GM19468 (cell line): ENCODE data around the gene RBM20.
A peak's percentile ranks its signal among the peaks of the same experiment; 100 is the strongest.

ENCODE experiments used
- ATAC-seq: cut with Tn5 transposase; IDR thresholded peaks from one replicate; pipeline ENCODE4 v1.9.1; 2021; ENCODE audit warnings: mild to moderate bottlenecking, moderate library complexity, moderate number of reproducible peaks; ENCODE audit not compliant: unreplicated experiment; ENCODE audit errors: extremely low read depth

Gene RBM20

GRCh38 chr10:110822712-110823311, 178.7 kb downstream of the RBM20 start:
- no peak for ATAC-seq

GRCh38 chr10:110824152-110824441, 180.0 kb downstream of the RBM20 start:
- no peak for ATAC-seq

GRCh38 chr10:110824660-110825059, 180.5 kb downstream of the RBM20 start:
- no peak for ATAC-seq

GRCh38 chr10:110825508-110825907, 181.4 kb downstream of the RBM20 start:
- no peak for ATAC-seq

GRCh38 chr10:110827410-110827809, 183.3 kb downstream of the RBM20 start:
- no peak for ATAC-seq

GRCh38 chr10:110827875-110828274, 183.7 kb downstream of the RBM20 start:
- ATAC-seq: no peak

GRCh38 chr10:110828525-110828924, 184.4 kb downstream of the RBM20 start:
- ATAC-seq: no peak

GRCh38 chr10:110829721-110830410, 185.7 kb downstream of the RBM20 start:
- no peak for ATAC-seq

GRCh38 chr10:110833234-110833940, 189.3 kb downstream of the RBM20 start:
- ATAC-seq: no peak

GRCh38 chr10:110833941-110834628, 189.9 kb downstream of the RBM20 start:
- ATAC-seq: no peak

- ATAC-seq: no peak
These were observed 190.6 kb downstream of the RBM20 start for GRCh38 chr10:110834629-110835301.

GRCh38 chr10:110835841-110836240, 191.7 kb downstream of the RBM20 start:
- ATAC-seq: no peak

GRCh38 chr10:110836706-110837105, 192.6 kb downstream of the RBM20 start:
- ATAC-seq: no peak

- ATAC-seq: no peak
These were observed 193.5 kb downstream of the RBM20 start for GRCh38 chr10:110837418-110838171.

- no peak for ATAC-seq
These were observed 196.2 kb downstream of the RBM20 start for GRCh38 chr10:110840225-110840922.

GRCh38 chr10:110840923-110841428, 196.8 kb downstream of the RBM20 start:
- no peak for ATAC-seq

GRCh38 chr10:110841767-110842267, 197.7 kb downstream of the RBM20 start:
- peak; percentile 65 for ATAC-seq

- ATAC-seq: no peak
These were observed 198.3 kb downstream of the RBM20 start for GRCh38 chr10:110842326-110842904.
